RWPE1 (cell line): ENCODE measurements around the gene TERB1.
A peak's percentile ranks its signal among the peaks of the same experiment; 100 is the strongest.

ENCODE experiments used
- CTCF ChIA-PET: fragments of 350-600 bp; sonication (Branson Sonifier 250); formaldehyde crosslinking; extraction: SDS; loops from one replicate; lab custom pipeline; 2021; lab: Yijun Ruan, JAX
- POLR2A ChIA-PET: fragments of 400-600 bp; formaldehyde crosslinking; extraction: SDS; loops from one replicate; lab custom pipeline; 2020; ENCODE audit warnings: antibody characterized with exemption; ENCODE audit not compliant: low non-redundant PET; lab: Yijun Ruan, JAX
- DNase-seq: peaks from one replicate; pipeline ENCODE4 v3.0.0; 2012; ENCODE audit warnings: low spot score
- H3K27ac ChIP-seq: fragments of 450-650 bp; 2 replicates; pipeline ENCODE4 v1.5.1; 2017
- CTCF ChIP-seq: fragments of 450-650 bp; conservative IDR thresholded peaks from 2 replicates; pipeline ENCODE4 v1.5.1; 2017; ENCODE audit warnings: low read depth, mild to moderate bottlenecking

TERB1 gene

GRCh38 chr16:66717112-66717675 is 84.2 kb downstream of the TERB1 start:
- POLR2A ChIA-PET, result interaction anchor here (0.6 kb wide), 1 partner anchor 31 kb away, joined by 12 read pairs; no protein-coding TSS in a partner anchor
- CTCF ChIA-PET, result interaction anchor here (0.6 to 0.7 kb wide), 2 partner anchors 20 to 67 kb away, joined by 3 read pairs; no protein-coding TSS in a partner anchor
- no peak overlapping the region for H3K27ac ChIP-seq
- no peak for TF ChIP-seq CTCF
- no peak for DNase-seq

GRCh38 chr16:66714654-66715307 is 86.6 kb downstream of the TERB1 start:
- ChIA-PET CTCF (no interaction called here), POLR2A (no interaction called here)
- no peak for DNase-seq
- TF ChIP-seq CTCF, result no peak
- peak overlapping the region; percentile 59 for H3K27ac ChIP-seq

GRCh38 chr16:66714062-66714461 is 87.3 kb downstream of the TERB1 start:
- no peak for DNase-seq
- POLR2A ChIA-PET, result no interaction called here
- CTCF ChIA-PET, result no interaction called here
- no peak for TF ChIP-seq CTCF
- peak overlapping the region; percentile 59 for H3K27ac ChIP-seq

- no peak for DNase-seq
- ChIA-PET POLR2A (interaction anchor here (0.6 kb wide), 1 partner anchor 139 kb away, joined by 4 read pairs; no protein-coding TSS in a partner anchor), CTCF (interaction anchor here (0.6 kb wide), 1 partner anchor 60 kb away, joined by 3 read pairs; no protein-coding TSS in a partner anchor)
- H3K27ac ChIP-seq, result peak overlapping the region; percentile 59
- TF ChIP-seq CTCF, result no peak
These were observed 88.3 kb downstream of the TERB1 start for GRCh38 chr16:66713076-66713475.

GRCh38 chr16:66712512-66712911 is 88.9 kb downstream of the TERB1 start:
- ChIA-PET CTCF (interaction anchor here (0.6 kb wide), 1 partner anchor 60 kb away, joined by 3 read pairs; no protein-coding TSS in a partner anchor), POLR2A (no interaction called here)
- no peak for TF ChIP-seq CTCF
- H3K27ac ChIP-seq, result peak overlapping the region; percentile 59
- no peak for DNase-seq

GRCh38 chr16:66711581-66711980 is 89.8 kb downstream of the TERB1 start:
- no peak for DNase-seq
- H3K27ac ChIP-seq, result no peak overlapping the region
- CTCF ChIA-PET, result interaction anchor here (0.6 kb wide), 1 partner anchor 488 kb away, joined by 3 read pairs; no protein-coding TSS in a partner anchor
- POLR2A ChIA-PET, result no interaction called here
- TF ChIP-seq CTCF, result no peak
